HL-60 (cell line): Measurements from ENCODE around the gene GSTP1.

Experiments used
- DNase-seq, 2 experiments: peaks; one replicate each; pipeline ENCODE4 v3.0.0-alpha.2; 2010 to 2020; ENCODE audit warnings: low read depth in 1 of 2, low spot score in 1 of 2
- H3K27ac ChIP-seq: fragments of 250-450 bp; sonication (Bioruptor Pico); replicated peaks from 2 replicates; pipeline ENCODE4 v1.5.1; 2020; ENCODE audit warnings: mild to moderate bottlenecking, moderate library complexity
- H3K27me3 ChIP-seq: fragments of 250-450 bp; sonication (Bioruptor Pico); 2 replicates; pipeline ENCODE4 v1.5.1; 2021; ENCODE audit warnings: mild to moderate bottlenecking, moderate library complexity; ENCODE audit not compliant: insufficient read depth, poor library complexity, severe bottlenecking
- H3K4me3 ChIP-seq: replicated peaks from 2 replicates; pipeline ENCODE4 v1.5.1; 2011; ENCODE audit warnings: mild to moderate bottlenecking, control low read depth, low read length; ENCODE audit not compliant: insufficient read depth
- CTCF ChIP-seq: IDR thresholded peaks from one replicate; pipeline ENCODE4 v1.5.1; 2011; ENCODE audit warnings: low read length, control low read depth, inconsistent platforms; ENCODE audit not compliant: insufficient read depth
- GABPA ChIP-seq: IDR thresholded peaks from 2 replicates; pipeline ENCODE4 v1.6.1; 2012; ENCODE audit warnings: low read depth
- POLR2AphosphoS5 ChIP-seq: IDR thresholded peaks from 2 replicates; pipeline ENCODE4 v1.6.1; 2012; ENCODE audit warnings: low read depth
- REST ChIP-seq: IDR thresholded peaks from 2 replicates; pipeline ENCODE4 v1.6.1; 2012; ENCODE audit warnings: low read depth; ENCODE audit not compliant: insufficient replicate concordance
- SPI1 ChIP-seq: IDR thresholded peaks from 2 replicates; pipeline ENCODE4 v1.6.1; 2012; ENCODE audit warnings: low read depth, mild to moderate bottlenecking, borderline replicate concordance

Gene GSTP1

GRCh38 chr11:67632175-67632981 lies 48.8 kb downstream of the GSTP1 start:
- Histone ChIP-seq H3K27ac (no peak overlapping the region), H3K4me3 (no peak overlapping the region), H3K27me3 (no peaks in the 10 kb centered on the region)
- no peak for TF ChIP-seq SPI1
- TF ChIP-seq GABPA = no peak
- TF ChIP-seq CTCF = no peak
- no peak for TF ChIP-seq POLR2AphosphoS5
- TF ChIP-seq REST = no peak
- no peak for DNase-seq

- TF ChIP-seq GABPA (no peak), SPI1 (no peak), POLR2AphosphoS5 (no peak), REST (no peak), CTCF (no peak)
- H3K27ac ChIP-seq = no peak overlapping the region
Measured at GRCh38 chr11:67632982-67633755, 49.6 kb downstream of the GSTP1 start.

GRCh38 chr11:67633758-67634365 lies 50.2 kb downstream of the GSTP1 start:
- Histone ChIP-seq H3K27me3 (no peaks in the 10 kb centered on the region), H3K4me3 (no peak overlapping the region), H3K27ac (no peak overlapping the region)
- TF ChIP-seq REST (no peak), GABPA (no peak), POLR2AphosphoS5 (no peak), CTCF (no peak), SPI1 (no peak)
- no peak for DNase-seq

More at GRCh38 chr11:67632982-67633755, 49.6 kb downstream of the GSTP1 start:
- DNase-seq = no peak
- no peaks in the 10 kb centered on the region for H3K27me3 ChIP-seq
- no peak overlapping the region for H3K4me3 ChIP-seq
